K562 (cell line): ENCODE data around the gene QKI. TPM values are rescaled to one million over a fixed set of nuclear protein-coding genes. Genes with fewer than 3 reads are reported as not detected.

Experiments
- ARID1B ChIP-seq: fragments of 450-650 bp; IDR thresholded peaks from 2 replicates; pipeline ENCODE4 v1.6.1; 2016; ENCODE audit warnings: antibody characterized with exemption, mild to moderate bottlenecking, inconsistent platforms
- BACH1 ChIP-seq: fragments of 200-800 bp; sonication (Bioruptor generic); IDR thresholded peaks from 2 replicates; pipeline ENCODE4 v1.6.1; 2016; ENCODE audit warnings: missing genetic modification characterization, missing compliant biosample characterization
- CBFA2T3 ChIP-seq: fragments of 450-650 bp; IDR thresholded peaks from 2 replicates; pipeline ENCODE4 v1.6.1; 2017
- CHCHD3 ChIP-seq: fragments of 250-450 bp; sonication (Bioruptor Pico); IDR thresholded peaks from 2 replicates; pipeline ENCODE4 v2.1.2; 2022; ENCODE audit warnings: mild to moderate bottlenecking
- DMBX1 ChIP-seq: fragments of 250-450 bp; sonication (Bioruptor Pico); IDR thresholded peaks from 2 replicates; pipeline ENCODE4 v1.8.0; 2022; ENCODE audit warnings: inconsistent platforms, mild to moderate bottlenecking, moderate library complexity, borderline replicate concordance
- EWSR1 ChIP-seq: fragments of 450-650 bp; IDR thresholded peaks from 2 replicates; pipeline ENCODE4 v1.6.1; 2018; ENCODE audit warnings: borderline replicate concordance, mild to moderate bottlenecking, low read depth, moderate library complexity; ENCODE audit not compliant: partially characterized antibody
- FOXK2 ChIP-seq, 2 experiments: fragments of 450-650 bp; IDR thresholded peaks in 1 of 2; conservative IDR thresholded peaks in 1 of 2; 2 replicates each; pipeline ENCODE4 v1.6.1; 2016; ENCODE audit warnings: low read depth in 2 of 2, mild to moderate bottlenecking in 1 of 2
- HLTF ChIP-seq: fragments of 450-650 bp; IDR thresholded peaks from 2 replicates; pipeline ENCODE4 v1.6.1; 2016
- KDM4B ChIP-seq, 2 experiments: fragments of 450-650 bp in 1 of 2; sonication (generic) in 1 of 2; IDR thresholded peaks; 2 replicates each; pipeline ENCODE4 v1.6.1; 2016 to 2017; ENCODE audit warnings: borderline replicate concordance in 2 of 2, antibody characterized with exemption in 1 of 2, low read depth in 1 of 2, mild to moderate bottlenecking in 1 of 2
- MYBL2 ChIP-seq, 2 experiments: fragments of 450-650 bp in 1 of 2; sonication (generic) in 1 of 2; formaldehyde crosslinking in 1 of 2; IDR thresholded peaks; 2 replicates each; pipeline versions ENCODE4 v1.6.1 to v1.8.1; 2017 to 2022; ENCODE audit warnings: borderline replicate concordance in 1 of 2, inconsistent platforms in 1 of 2, low read depth in 1 of 2, mild to moderate bottlenecking in 1 of 2, missing genetic modification reagents in 1 of 2, moderate library complexity in 1 of 2
- POLR2A ChIP-seq: fragments of 450-650 bp; conservative IDR thresholded peaks from 2 replicates; pipeline ENCODE4 v1.6.1; 2016
- SMAD2 ChIP-seq: fragments of 150-350 bp; IDR thresholded peaks from 2 replicates; pipeline ENCODE4 v1.6.1; 2014; ENCODE audit warnings: low read depth, mild to moderate bottlenecking, low read length
- ZFP36 ChIP-seq: fragments of 150-350 bp; IDR thresholded peaks from 2 replicates; pipeline ENCODE4 v1.6.1; 2018; ENCODE audit warnings: low read length, low read depth; ENCODE audit not compliant: partially characterized antibody
- ZNF143 ChIP-seq: sonication (generic); formaldehyde crosslinking; IDR thresholded peaks from 2 replicates; pipeline ENCODE4 v1.9.0; 2022; ENCODE audit warnings: mild to moderate bottlenecking, missing genetic modification reagents
- ZNF232 ChIP-seq: sonication (generic); formaldehyde crosslinking; IDR thresholded peaks from 2 replicates; pipeline ENCODE4 v1.8.0; 2022; ENCODE audit warnings: mild to moderate bottlenecking, missing genetic modification reagents
- ZNF311 ChIP-seq: fragments of 250-450 bp; sonication (Bioruptor Pico); IDR thresholded peaks from 2 replicates; pipeline ENCODE4 v1.4.0; 2020; ENCODE audit warnings: mild to moderate bottlenecking, moderate library complexity
- ZNF699 ChIP-seq: fragments of 250-450 bp; sonication (Bioruptor Pico); IDR thresholded peaks from 2 replicates; pipeline ENCODE4 v1.8.0; 2021; ENCODE audit warnings: mild to moderate bottlenecking, moderate library complexity; ENCODE audit not compliant: insufficient replicate concordance
- ZNF764 ChIP-seq: fragments of 250-450 bp; sonication (Bioruptor Pico); IDR thresholded peaks from 2 replicates; pipeline ENCODE4 v1.4.0; 2020; ENCODE audit warnings: low read depth, mild to moderate bottlenecking, moderate library complexity
- ZNF766 ChIP-seq: fragments of 200-800 bp; sonication (Bioruptor generic); conservative IDR thresholded peaks from 2 replicates; pipeline ENCODE4 v1.6.1; 2016; ENCODE audit warnings: missing genetic modification characterization, missing compliant biosample characterization
- ZNF77 ChIP-seq: fragments of 250-450 bp; sonication (Bioruptor Pico); IDR thresholded peaks from 2 replicates; pipeline ENCODE4 v1.5.0; 2020
- polyA plus RNA-seq, 8 experiments: library from polyadenylated mRNA; depleted of rRNA in 4 of 8; stranded (reverse) in 5 of 8; unstranded in 3 of 8; fragments of >200 nt; fragmentation: Nextera tagmentation in 2 of 8; fragmentation: Illumina TruSeq in 1 of 8; extraction: Ambion mirVana in 2 of 8; extraction: Trizol in 1 of 8; gene quantifications; 2 replicates each; pipeline versions ENCODE4 v1.2.1 to v1.2.3, GENCODE V29; 2011 to 2014; ENCODE audit warnings: inconsistent platforms in 1 of 8, missing spikeins in 1 of 8
- total RNA-seq, 7 experiments: library from RNA; depleted of rRNA in 6 of 7; stranded (reverse); fragments of >200 nt in 6 of 7; fragmentation: Illumina TruSeq in 2 of 7; extraction: Trizol in 2 of 7; gene quantifications; 2 replicates each; pipeline versions ENCODE4 v1.2.1 to v1.2.3, GENCODE V29; 2011 to 2021; ENCODE audit warnings: low replicate concordance in 1 of 7
- TF ChIP-seq, protein P1 (sequence below): fragments of 150-350 bp; IDR thresholded peaks from 2 replicates; pipeline ENCODE4 v1.6.1; 2014; ENCODE audit warnings: low read depth, mild to moderate bottlenecking, low read length, borderline replicate concordance
- TF ChIP-seq, protein P2 (sequence below): IDR thresholded peaks from 3 replicates; pipeline ENCODE4 v1.6.1; 2011; ENCODE audit warnings: borderline replicate concordance, mild to moderate bottlenecking; ENCODE audit not compliant: insufficient read length, insufficient read depth
- TF ChIP-seq, protein P3 (sequence below): fragments of 450-650 bp; formaldehyde crosslinking; IDR thresholded peaks from 2 replicates; pipeline ENCODE4 v1.4.0; 2020; ENCODE audit warnings: mild to moderate bottlenecking, mixed read lengths

The QKI gene
- total and polyA plus RNA-seq, 9 of the 15 experiments (the other 6 are each of a cell fraction or from before 2014, with no cell fraction given), result 20.4 to 215 (median 123) TPM

DNA sequence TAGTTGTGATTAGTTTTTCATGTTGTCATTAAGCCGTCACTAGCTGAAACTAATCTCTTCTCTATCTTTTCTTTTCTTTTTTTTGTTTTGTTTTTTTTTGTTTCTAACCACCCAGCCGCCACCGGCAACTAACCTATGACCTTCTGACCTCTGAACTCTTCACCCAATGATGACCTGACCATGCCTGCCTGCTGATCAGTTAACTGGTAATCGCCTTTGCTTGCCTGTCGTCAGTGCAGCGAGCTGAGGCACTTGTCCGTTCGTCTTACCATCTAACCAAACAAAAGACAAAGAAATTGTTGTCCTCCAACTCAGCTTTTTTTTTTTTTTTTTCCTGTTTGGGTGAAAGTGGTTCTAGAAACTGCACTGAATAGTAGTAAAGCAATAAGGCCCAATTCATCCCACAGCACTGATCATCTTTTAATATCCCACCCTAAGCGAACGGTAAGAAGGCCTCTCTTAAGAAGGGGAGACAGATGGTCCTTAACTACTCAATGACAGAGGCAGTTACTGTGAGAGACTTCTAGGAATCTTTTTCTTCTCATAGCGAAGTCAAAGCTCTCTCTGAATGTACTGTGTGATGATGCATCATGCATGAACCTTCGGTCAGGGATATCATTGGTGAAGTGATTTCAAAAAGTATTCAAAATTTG is 156.2 kb downstream of the QKI start (continued):
- TF ChIP-seq, protein P1, sequence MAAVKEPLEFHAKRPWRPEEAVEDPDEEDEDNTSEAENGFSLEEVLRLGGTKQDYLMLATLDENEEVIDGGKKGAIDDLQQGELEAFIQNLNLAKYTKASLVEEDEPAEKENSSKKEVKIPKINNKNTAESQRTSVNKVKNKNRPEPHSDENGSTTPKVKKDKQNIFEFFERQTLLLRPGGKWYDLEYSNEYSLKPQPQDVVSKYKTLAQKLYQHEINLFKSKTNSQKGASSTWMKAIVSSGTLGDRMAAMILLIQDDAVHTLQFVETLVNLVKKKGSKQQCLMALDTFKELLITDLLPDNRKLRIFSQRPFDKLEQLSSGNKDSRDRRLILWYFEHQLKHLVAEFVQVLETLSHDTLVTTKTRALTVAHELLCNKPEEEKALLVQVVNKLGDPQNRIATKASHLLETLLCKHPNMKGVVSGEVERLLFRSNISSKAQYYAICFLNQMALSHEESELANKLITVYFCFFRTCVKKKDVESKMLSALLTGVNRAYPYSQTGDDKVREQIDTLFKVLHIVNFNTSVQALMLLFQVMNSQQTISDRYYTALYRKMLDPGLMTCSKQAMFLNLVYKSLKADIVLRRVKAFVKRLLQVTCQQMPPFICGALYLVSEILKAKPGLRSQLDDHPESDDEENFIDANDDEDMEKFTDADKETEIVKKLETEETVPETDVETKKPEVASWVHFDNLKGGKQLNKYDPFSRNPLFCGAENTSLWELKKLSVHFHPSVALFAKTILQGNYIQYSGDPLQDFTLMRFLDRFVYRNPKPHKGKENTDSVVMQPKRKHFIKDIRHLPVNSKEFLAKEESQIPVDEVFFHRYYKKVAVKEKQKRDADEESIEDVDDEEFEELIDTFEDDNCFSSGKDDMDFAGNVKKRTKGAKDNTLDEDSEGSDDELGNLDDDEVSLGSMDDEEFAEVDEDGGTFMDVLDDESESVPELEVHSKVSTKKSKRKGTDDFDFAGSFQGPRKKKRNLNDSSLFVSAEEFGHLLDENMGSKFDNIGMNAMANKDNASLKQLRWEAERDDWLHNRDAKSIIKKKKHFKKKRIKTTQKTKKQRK, result no peak
- TF ChIP-seq DMBX1, result peak; percentile 82; the same call in 1 of the 2 replicates
- TF ChIP-seq ZNF699, result no peak
- TF ChIP-seq ARID1B, result peak; percentile 56
- TF ChIP-seq ZNF77 (CRISPR knock-in tag), result no peak
- TF ChIP-seq ZNF232 (CRISPR knock-in tag), result no peak
- TF ChIP-seq BACH1, result no peak
- TF ChIP-seq ZNF766 (CRISPR knock-in tag), result no peak
- TF ChIP-seq SMAD2, result no peak
- no peak for TF ChIP-seq ZNF764 (CRISPR knock-in tag)
- TF ChIP-seq FOXK2 (conservative IDR thresholded peaks at IDR 0.05 in 1 of 2, IDR thresholded peaks at IDR 0.05 in 1 of 2; ENCODE audit: low read depth in 2 of 2), result peak in 1 of 2 experiments; percentile 54; a peak in 1 of 4 replicates
- TF ChIP-seq HLTF, result peak; percentile 88
- TF ChIP-seq, protein P2, sequence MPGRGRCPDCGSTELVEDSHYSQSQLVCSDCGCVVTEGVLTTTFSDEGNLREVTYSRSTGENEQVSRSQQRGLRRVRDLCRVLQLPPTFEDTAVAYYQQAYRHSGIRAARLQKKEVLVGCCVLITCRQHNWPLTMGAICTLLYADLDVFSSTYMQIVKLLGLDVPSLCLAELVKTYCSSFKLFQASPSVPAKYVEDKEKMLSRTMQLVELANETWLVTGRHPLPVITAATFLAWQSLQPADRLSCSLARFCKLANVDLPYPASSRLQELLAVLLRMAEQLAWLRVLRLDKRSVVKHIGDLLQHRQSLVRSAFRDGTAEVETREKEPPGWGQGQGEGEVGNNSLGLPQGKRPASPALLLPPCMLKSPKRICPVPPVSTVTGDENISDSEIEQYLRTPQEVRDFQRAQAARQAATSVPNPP, result no peak
- no peak for TF ChIP-seq EWSR1
- no peak for TF ChIP-seq ZNF311 (CRISPR knock-in tag)
- peak; percentile 40; the same call in 1 of the 2 replicates for TF ChIP-seq POLR2A
- TF ChIP-seq, protein P3, sequence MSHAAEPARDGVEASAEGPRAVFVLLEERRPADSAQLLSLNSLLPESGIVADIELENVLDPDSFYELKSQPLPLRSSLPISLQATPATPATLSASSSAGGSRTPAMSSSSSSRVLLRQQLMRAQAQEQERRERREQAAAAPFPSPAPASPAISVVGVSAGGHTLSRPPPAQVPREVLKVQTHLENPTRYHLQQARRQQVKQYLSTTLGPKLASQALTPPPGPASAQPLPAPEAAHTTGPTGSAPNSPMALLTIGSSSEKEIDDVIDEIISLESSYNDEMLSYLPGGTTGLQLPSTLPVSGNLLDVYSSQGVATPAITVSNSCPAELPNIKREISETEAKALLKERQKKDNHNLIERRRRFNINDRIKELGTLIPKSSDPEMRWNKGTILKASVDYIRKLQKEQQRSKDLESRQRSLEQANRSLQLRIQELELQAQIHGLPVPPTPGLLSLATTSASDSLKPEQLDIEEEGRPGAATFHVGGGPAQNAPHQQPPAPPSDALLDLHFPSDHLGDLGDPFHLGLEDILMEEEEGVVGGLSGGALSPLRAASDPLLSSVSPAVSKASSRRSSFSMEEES (CRISPR knock-in tag), result no peak
- no peak for TF ChIP-seq ZFP36
- TF ChIP-seq ZNF143 (CRISPR knock-in tag), result no peak
- no peak for TF ChIP-seq KDM4B (IDR thresholded peaks at IDR 0.05; ENCODE audit: borderline replicate concordance in 2 of 2, low read depth in 1 of 2)
- no peak for TF ChIP-seq CHCHD3
- peak; percentile 75 for TF ChIP-seq CBFA2T3
- TF ChIP-seq MYBL2 (IDR thresholded peaks at IDR 0.05; ENCODE audit: low read depth), result peak; percentile 80
- no peak for TF ChIP-seq MYBL2 (CRISPR knock-in tag; IDR thresholded peaks at IDR 0.05; ENCODE audit: borderline replicate concordance)
